Activated CD4-positive, CD25-positive, alpha-beta regulatory T cell treated with anti-CD3 and anti-CD28 coated beads, Interleukin-2, amount 50 U/mL, for 16 hours (primary cell): ENCODE measurements around the gene UROC1.
A peak's percentile ranks its signal among the peaks of the same experiment; 100 is the strongest.

Experiments used
- DNase-seq: peaks from one replicate; pipeline ENCODE4 v3.0.0-alpha.2; 2020; ENCODE audit warnings: low read depth, low spot score

Gene UROC1

DNA sequence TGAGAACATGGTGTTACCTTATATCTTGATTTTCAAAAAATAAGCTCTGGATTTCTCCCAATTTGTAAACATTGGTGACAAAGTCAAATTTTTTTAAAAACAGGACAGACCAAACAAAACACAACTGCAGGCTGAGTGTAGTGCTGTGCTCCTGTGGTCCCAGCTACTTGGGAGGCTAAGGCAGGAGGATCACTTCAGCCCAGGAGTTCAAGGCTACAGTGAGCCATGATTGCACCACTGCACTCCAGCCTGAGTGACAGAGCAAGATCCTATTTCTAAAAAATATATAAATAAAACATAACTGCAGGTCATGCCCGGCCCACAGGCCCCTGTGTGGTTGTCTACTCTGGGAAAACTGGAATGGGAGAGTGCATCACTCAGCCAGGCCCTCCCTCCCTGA is 37.9 kb downstream of the UROC1 start:
- no peak for DNase-seq

DNA sequence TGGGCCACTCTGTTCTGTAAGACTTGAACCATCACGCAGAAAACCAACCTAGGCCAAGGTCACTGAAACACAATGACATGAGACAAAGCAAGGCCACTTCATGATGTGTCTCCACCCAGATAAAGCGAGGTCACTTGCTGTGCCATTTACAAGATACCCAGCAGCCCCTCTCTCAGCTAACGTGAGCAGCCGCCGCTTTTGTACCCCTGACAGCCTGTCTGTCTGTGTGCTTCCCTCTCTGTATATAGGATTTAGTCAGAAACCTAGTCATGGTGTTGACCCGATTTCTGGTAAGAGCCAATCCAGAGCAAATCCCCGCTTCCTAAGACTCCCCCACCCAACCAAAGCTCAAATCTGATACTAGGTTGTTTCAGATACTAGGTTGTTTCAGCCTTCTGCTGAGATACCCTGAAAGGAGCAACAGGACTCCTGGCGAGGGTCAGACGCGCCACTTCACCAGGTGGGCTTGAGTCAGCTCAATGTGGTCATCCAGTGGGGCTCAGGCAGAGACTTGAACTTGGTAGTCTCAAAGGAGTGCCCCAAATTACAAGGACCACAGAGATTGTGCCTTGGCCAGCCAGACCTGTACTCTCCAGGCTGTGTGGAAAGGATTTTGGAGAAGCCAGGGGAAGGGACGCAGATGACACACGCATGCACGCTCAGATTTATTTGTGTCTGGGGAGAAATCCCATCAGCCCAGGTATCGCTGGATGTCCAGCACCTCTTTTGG is 38.8 kb downstream of the UROC1 start:
- DNase-seq, result no peak

DNA sequence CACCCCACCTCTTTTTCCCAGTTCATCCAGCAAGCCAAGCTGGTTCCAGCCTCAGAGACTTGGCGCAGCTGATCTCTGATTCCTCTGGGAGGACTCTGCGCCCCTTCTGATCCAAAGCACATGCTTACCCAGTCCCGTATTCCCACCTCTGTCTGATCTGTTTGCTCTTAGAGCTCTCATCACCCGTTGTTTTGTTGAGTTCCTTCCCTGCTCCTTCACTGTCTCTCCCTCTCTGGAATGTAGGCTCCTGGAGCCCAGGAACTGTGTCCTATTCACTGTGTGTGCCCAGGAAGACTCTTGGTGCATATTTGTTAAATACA is 40.6 kb downstream of the UROC1 start:
- DNase-seq, result no peak

DNA sequence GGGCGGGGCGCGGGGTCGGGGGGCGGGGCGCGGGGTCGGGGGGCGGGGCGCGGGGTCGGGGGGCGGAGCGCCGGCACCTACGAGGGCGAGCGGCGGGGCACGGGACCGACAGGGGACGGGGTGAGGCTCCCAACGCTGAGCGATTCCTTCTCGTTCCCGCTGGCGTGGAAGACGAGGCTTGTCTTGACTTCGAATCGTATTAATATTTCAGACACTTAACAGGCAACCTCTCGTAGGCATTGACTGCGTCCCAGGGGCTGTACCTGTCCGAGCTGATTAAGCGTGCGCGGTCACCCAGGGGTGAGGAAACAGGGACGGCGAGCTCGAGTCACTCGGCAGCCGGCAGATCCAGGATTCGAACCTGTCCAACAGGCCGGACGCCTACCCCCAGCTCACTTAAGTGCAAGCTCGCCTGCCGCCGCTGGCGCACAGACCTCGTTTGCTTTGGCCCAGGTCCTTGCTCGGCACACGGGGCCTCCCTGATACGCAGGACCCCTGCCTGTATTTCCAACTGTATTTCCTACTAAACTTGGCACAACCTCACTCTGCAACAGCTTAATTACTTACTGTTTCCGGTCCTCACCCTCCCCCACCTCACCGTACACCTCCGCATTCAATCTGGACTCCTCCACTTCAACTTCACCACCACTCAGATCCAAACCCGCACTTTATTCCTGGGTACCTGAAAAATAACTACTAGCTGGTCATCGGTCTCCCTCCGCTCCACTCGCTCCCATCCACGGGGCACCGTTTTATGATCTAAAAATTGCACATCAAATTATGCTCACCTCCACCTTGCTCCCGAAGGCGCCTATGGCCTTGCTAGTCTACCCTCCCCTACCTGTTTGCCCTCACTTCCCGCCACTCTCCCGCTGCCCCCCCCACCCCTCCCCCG is 41.2 kb downstream of the UROC1 start:
- no peak for DNase-seq

DNA sequence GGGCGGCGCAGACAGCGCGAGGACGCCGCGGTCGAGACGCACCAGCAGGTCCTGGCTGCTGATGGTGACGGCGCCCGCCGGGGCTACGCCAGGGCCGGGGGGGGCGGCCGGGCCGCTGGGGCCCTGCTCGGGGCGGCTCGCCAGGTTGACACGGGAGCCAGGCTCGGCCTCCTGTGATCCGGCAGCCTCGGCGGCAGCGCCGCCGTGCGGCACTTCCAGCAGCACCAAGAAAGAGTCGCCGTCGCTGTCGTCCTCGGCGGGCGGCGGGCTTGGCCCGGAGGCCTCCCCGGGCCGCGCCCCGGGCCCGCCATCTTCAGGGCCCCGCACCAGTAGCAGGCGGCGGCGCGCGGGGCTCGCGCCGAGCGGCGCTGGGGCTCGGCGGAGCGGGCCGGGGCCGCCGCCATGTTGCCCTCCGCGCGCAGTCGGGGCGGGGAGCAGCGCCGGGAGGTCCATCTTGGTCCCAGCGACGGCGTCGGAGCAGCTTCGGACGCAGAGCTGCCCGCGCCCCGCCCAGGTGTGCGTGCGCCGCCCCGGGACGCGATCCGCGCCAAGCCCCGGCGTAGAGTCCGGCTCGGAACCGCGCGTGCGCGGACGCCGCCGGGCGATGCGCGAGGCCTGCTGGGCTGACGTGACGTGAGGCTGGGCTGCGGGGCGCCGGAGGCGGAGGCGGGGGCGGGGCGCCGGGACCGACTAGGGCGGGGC is 42.0 kb downstream of the UROC1 start, which contains the start of gene ZXDC:
Gene ZXDC, minus strand, starts transcription at position 479 of the 702 bp plus-strand sequence. Its CDS starts 26 bp downstream, at position 453.
- peak; percentile 87 for DNase-seq

DNA sequence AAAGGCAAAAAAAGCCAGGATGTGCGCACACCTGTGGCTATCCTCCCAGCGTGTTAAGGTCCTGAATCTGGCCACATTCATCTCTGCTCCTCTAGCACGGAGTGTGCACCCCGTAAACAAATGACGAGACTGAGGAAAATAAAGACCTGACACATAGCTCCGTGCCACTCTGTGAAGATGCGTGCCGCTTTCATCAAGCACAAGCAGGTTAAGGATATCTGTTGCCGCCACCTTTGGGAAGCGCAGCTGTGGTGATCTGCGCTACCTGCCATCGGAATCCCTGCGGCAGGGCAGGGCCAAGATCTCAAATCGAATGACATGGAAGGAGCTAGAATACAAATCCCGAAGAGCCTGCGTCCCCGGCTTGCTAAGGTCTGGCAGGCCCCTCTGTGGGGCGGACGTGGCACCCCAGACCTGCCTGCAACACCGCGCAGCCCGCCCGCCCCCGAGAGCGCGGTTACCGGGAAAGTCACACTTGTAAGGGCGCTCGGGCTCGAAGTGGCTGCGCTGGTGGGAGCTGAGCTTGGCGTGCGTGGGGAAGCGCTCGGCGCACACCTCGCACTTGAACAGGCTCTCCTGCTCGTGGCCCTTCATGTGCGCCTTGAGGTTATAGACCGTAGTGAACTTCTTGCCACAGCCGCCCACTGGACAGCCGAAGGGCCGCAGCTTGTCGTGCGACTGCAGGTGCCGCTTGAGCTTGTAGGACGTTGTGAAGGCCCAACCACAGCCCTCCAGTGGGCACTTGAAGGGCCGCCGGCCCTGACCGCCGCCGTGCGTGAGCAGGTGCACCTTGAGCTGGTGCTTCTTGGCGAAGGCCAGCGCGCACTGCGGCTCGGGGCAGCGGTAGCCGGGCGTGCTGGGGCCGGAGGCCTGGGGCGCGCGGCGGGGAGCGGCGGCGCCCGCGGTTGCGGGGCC is 42.8 kb downstream of the UROC1 start:
- DNase-seq, result peak; percentile 9

DNA sequence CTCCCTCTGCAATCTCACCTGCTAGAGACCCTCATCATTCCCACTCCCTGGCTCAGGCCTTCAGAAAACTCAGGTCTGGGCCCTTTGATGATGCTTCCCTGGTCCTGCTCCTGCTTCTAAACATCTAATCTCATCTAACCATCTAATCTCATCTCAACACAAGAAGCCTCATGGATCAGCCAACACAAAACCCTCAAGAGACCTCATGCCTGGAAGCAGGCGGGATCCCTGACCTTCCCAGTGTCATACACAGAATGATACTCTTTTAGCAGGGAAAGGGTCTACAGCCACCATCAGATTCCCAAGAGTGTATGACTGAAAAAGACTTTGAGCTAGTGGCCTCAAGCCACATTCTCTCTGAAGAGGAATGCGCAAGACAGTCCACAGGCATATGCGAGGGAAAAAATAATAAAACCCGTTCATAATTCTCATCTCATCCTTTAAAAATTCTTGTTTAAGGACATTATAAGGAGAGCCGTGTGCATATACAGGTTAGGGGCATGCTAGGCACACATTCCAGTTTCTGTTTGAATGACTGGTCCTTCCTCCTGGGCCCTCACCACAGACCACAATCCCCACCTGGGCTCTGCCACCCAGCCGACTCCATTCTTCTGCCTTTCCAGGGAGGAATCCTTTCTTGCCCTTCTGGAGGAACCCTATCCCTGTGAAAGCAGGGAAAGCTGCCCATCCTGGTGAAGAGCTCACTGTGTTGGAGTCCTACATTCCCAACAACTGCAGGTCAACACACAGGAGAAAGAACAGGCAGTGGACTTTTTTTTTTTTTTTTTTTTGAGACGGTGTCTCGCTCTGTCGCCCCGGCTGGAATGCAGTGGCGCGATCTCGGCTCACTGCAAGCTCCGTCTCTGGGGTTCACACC is 44.0 kb downstream of the UROC1 start:
- no peak for DNase-seq

DNA sequence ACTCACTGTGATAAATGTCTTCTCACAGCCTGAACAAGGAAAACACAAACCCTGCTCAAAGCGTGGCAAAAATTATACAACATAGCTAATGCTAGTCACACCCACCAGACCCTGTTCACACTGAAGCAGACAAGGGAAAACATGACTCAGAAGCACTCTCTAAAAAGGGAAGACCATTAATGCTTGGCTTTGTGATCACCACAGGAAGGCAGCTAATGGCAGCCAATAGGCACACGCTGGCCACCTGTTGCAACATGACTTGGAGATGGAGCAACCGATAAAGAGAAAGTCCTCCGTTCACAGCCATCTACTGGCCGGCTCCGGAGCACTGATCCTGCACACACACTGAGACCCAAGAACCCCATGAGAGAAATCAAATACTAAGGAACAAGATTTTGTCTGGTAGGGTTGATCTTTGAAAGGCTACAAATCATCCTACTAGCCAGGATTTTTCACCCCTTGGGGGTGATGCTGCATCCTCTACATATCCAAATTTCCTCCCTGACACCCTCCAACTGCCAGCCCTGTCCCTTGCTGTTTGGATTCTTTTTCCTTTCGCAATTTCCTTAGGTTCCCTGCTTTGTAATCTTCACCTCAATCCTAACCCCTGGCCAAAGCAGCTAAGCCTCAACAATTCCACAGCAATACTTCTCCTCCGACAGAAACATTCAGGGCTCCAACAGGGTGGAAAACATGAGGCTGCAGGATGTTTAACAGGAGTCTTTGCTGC is 45.1 kb downstream of the UROC1 start:
- no peak for DNase-seq

DNA sequence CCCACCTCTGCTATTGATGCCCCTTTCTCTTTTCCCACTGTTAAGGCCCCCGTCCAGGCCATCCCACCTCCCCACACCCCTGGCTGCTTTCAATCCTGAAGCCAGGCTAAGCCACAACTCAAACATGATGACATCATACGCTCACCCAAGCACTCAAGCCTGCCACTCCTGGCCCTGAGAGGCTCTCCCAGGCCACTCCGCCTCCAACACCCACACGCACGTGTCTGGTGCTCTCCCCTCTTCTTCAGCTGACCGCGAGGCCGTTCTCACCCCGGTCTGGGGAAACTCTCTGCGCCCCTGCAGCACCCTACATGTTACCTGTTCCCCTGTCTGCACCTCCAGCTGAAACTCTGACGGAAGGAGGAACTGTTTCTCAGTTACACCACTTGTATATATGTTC is 48.1 kb downstream of the UROC1 start:
- no peak for DNase-seq

DNA sequence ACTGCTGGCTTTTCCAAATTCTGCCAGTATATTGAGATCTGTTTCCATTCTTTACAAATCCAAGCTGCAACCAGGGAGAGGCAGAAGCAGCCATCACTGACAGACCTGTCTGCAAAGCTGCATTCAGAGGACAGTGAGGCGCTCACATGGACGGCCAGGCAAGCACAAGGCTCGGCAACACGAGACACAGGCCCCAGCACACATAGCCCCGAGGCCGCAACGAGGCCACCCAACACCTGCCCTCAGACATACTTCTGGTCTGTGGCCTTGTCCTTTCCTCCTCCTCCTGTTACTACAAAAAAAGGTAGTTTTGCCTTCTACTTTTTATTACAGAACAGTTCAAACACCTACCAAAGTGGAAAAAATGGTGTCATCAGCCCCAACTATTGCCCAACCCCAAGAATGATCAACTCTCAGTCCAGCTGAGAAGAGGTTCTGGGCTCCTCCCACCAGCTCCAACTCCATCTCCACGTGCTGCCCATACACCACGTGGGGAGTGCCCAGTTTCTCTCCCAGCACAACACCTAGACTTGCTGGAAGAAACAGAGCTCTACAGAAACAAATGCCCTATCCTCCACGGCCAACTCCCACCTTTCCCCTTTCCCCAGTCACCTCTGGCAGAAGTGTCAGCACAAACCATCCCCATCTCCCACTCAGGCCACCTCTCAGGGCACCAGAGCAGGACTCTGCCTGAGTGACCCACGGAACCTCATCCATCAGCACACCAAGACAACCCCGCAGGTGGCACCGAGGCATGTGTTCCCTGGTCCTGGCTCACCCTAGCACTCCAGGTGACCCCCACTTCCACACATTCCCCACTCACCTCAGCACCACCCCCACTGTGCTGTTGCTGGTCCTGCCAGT is 49.3 kb downstream of the UROC1 start:
- DNase-seq, result no peak

DNA sequence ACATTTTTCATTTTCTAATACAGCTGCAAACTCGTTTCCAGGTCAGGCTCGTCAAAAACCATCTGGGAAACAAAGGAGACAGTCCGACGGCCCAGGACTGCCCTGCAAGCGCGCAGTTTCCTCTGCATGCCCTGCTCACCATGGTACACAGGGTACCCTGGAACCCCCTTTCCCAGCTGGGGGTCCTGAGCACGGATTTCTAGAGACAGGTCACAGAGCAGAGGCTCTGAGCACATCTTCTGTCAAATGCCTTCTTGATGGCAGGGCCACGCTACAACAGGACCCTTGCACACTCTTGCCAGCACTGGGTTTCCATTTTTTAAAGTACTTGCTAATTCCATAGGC is 50.0 kb downstream of the UROC1 start:
- DNase-seq, result no peak

DNA sequence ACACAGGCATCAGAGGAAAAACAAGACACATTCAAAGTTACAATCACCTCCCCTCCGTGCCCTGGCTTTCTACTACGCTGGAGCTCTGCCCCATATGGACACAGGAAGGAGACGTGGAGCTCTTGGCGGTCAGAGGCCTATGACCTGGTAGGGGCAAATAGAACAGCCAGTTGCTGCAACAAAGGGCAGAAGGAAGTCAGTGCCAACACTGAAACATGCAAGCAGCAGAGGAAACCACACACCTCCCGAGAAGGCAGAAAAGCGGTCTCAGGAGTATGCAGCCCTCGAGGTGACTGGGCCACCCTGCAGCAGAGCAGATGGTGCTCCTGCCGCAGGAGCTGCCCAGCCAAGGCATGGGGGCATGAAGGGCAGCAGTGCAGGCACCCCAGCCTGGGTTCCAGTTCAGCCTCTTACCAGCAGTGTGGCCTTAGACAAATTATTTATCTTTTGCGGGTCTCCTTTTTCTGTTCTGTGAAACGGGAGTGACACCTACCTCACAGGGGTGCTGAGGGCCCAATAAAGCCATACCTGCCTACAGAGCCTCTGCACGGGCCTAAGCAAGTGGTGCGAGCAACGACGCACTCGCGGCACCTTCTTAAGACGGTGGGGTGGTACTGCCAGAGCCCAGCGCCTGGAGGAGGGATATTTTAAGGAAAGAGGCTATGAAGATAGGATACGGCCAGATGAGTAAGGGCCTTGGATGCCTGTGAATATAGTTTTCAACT is 50.5 kb downstream of the UROC1 start:
- no peak for DNase-seq

DNA sequence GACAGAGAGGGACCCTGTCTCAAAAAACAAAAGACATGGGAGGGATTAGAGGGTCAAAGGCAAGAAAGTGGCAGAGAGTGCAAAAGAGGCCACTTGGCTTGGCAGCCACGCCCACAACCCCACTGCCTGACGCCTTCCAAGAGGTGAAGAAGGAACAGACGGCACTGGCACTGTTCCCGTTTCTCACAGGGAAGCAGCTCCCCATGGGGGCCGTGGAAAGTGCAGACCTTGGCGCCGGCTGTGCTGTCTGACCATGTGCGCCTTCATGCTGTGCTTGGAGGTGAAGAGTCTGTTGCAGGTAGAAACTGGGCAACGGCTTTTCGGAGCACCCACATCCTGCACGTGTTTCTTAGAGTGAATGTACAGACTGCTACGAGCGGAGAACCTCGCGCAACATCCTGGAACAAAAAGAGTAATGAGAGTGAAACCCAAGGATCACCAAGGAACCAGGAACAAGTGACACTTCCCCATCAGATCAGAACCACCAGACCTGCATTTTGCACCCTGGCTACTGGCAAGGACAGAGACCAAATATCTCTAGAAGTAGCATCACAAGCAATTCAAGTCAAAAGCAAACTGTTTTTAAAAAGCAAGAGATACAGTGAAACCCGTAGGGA is 51.5 kb downstream of the UROC1 start:
- DNase-seq, result no peak

DNA sequence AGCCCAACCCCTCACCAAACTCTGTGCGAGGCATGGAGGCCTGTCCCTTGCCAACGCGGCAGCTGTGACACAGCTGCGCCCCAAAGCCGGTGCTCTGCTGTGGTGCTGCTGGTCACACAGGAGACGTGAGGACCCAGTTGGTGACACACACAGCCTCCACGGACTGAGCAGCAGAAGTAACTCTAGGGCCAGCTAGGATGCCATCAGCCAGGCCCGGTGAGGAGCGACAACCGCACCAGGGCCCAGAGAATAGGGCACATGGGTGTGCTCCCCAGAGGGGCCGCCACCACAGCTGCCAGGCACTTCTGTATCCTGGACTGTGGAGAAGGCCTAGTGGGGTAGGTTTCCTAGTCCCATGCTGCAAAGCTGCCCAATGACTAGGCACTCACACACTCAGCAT is 52.6 kb downstream of the UROC1 start:
- no peak for DNase-seq

DNA sequence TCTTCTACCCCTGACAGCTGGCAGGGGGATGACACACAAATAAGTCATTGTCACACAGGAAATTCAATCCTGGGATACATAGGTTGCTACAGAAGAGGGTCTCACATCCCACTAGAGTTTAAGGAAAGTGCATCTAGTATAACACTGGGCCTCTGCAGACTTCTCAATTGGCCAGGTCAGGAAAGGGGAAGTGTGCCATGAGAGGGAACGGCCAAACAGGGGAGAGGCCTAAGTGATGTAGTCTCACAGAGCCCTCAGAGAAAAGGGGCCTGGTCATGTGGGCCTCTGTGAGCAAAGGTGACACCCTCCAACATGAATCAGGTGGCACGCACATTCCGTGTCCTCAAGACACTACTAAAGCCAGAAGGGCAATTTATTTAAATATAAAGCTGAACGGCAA is 53.1 kb downstream of the UROC1 start:
- DNase-seq, result no peak

DNA sequence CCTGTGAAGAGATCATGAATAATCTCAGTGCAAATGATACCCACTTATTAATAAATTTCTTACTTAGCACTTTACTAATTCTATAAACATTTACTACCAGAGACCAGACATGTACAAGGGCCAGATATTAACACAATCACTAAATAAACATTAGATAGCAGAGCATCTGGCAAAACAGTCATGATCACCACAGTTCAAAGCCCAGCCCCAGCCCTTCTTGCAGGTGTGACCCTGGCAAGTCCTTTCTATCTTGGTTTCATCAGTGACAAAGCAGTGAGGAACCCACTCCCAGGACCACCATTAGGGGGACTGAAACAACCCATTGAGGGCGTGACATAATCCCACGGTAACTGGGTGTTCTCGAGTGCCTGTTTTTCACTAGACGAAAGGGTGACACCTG is 53.5 kb downstream of the UROC1 start:
- no peak for DNase-seq

DNA sequence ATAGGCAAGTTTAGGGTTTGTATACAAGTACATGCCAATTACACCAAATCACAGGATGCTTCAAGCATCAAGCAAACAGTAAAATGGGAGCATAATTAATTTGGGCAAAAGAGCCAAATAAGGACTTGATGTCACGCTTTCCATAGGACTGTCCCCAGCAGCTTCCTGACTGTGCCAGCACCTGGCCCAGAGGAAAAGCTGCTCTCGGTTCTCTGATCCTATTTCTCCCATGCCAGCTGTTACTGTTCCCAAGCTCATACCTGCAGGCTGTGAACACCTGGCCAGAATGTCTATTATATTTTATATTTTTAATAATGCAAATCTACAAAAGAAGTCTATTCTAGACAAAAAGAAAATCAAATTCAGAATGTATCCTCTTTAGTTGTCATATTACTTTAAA is 54.1 kb downstream of the UROC1 start:
- DNase-seq, result no peak
